Left cardiac atrium (tissue), 4 donors: ENCODE results near the gene ITGAV. TPM values are rescaled to one million over a fixed set of nuclear protein-coding genes. Genes with fewer than 3 reads are reported as not detected.

Experiments used
- ATAC-seq, 2 donors: fragments of 200-7000 bp; cut with Tn5 transposase; one replicate each; pipeline ENCODE4 v1.9.1; 2020; ENCODE audit warnings: mild to moderate bottlenecking in 2 of 2, moderate library complexity in 2 of 2
- DNase-seq: peaks from one replicate; pipeline ENCODE4 v3.0.0-alpha.2; 2020
- intact Hi-C, 2 donors: fragments of 100-400 bp; cut with DNase I; formaldehyde crosslinking; loops; one replicate each; pipeline versions ENCODE4 v1.14.1 to v1.15.1; 2022 to 2023
- total RNA-seq, 2 donors: library from RNA; stranded (reverse); fragmentation: NEBNext Ultra II Directional; extraction: Animal tissue kit (Norgen Biotek cat#: 25700); gene quantifications; one replicate each; pipeline ENCODE4 v1.2.1, GENCODE V29; 2021
- donor health status: DM: no; HTN: yes; CAD: no.
- donor health status: DM: no; HTN: yes; CAD: no; lungs with severe emphysema.
- donor health status: DM: yes; HTN: yes; CAD: no.
- donor health status: Dilated cardiomyopathy.

Gene ITGAV
- total RNA-seq, 2 donors from 2014 or later, result 83.3 to 140 TPM

DNA sequence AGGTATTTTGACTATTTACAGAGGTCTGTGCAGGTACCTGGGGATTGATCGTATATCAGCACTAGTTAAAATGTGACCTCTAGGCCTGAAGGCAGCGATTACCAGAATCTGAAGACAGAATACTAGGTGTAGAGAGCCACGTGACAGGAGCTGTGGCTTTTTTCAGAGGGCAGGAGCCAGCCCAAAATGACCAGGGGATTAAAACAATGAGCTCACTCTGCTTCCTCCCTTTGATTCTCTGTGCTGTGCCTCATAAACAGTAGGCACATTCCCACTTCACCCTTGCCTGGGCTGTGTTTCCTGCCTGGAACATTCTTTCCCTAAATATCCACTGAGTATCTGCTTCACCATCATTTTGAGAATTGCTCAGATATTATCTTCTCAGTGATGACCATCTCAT, 15.2 kb downstream of the ITGAV start:
- peak; percentile 41 to 70 for ATAC-seq
- no peak for DNase-seq
- intact Hi-C loops, result no loop called here

DNA sequence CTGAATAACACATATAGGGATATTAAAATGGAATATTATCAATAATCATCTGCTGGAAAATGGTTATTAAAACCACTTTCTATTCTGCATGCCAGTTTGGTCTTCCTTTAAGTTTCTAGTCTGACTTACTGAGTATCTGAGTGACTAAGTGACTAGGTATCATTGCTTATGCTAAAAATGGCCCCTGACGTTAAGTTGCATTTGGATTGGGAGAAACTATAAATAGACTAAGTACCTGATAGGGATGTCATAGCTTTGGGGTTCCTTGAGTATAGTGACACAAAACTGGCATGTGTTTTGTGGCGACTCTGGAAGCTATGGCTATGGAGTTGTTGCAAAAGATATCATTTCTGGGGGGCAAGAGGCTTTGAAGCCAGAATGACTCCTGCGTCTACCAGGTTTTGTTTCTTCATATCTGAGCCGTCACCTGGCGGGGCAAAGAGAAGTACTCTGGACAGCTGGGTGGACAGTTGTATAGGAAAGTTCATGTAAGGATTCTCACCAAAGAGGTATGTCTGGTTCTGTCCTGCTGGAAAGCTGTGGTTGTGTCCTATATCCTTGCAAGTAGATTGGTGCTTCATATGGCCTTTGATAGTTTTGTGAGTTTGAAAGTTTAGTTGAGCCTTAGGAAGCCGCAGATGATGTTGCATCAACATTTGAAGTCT, 17.9 kb downstream of the ITGAV start:
- DNase-seq (no peak), ATAC-seq (peak; percentile 38 to 75)
- intact Hi-C loops, result no loop called here

DNA sequence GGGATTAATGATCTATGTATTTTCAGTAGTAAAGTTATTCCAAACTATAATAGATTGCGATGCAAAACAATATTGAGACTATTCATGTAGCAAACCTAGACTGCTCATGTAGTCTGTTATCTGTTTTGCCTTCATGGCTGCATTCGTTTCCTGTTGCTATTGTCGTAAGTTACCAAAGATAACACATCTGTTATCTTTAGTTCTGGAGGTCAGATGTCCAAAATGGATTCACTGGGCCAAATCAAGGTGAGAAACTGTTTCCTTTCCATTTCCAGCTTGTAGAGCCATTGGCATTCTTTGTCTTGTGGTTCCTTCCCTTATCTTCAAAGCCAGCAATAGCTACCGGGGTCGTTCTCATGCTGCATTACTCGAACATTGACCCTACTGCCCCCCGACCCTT, 20.9 kb downstream of the ITGAV start:
- DNase-seq (no peak), ATAC-seq (no peak)
- intact Hi-C loops, result no loop called here

DNA sequence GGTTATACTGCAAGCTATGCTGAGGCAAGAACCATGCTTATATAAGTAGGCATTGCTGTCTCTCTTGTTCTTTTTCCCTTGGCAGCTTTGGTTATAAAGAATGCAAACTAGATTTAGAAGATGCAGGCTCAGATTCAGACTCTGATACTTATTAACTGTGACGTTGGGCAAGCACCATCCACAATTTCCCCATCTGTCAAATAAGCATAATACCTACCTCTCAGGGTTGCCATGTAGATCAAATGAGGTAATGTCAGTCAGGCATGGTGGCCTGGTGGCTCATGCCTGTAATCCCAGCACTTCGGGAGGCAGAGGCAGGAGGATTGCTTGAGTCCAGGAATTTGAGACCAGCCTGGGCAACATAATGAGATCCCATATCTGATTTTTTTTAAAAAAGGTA, 21.7 kb downstream of the ITGAV start:
- ATAC-seq (no peak), DNase-seq (no peak)
- intact Hi-C loops, result no loop called here

GRCh38 chr2:186612026-186612425, 22.2 kb downstream of the ITGAV start:
- intact Hi-C loops, result no loop called here
- ATAC-seq (no peak), DNase-seq (no peak)

- DNase-seq (no peak), ATAC-seq (no peak)
- intact Hi-C loops, result no loop called here
Measured at GRCh38 chr2:186612555-186613440, 22.9 kb downstream of the ITGAV start.

- DNase-seq (no peak), ATAC-seq (no peak)
- intact Hi-C loops, result no loop called here
Measured at GRCh38 chr2:186614373-186614772, 24.5 kb downstream of the ITGAV start.

DNA sequence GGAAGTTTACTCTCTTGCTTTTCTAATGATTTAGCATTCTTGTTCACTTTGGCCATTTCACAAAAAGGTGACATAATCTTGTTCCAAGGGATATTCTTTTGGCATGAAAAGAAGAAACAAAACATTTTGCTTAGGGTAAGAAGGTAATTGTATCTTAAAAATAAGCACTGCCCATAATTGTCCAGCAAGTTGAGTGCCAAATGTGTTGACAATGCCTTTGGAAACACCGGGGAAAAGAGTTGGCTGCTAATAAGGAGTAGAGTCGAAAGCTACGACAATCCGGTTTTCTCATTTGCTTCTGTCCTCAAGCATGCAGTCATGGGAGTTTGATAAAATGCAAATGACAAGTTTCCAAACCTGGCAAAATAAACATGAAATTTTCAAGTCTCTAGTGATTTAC, 27.3 kb downstream of the ITGAV start:
- DNase-seq (no peak), ATAC-seq (peak in 1 of 2 donors; percentile 34)
- intact Hi-C loops, result no loop called here

- intact Hi-C loops, result no loop called here
- no peak for DNase-seq
- ATAC-seq, result no peak
Measured at GRCh38 chr2:186617771-186618170, 27.9 kb downstream of the ITGAV start.

GRCh38 chr2:186618696-186619095, 28.8 kb downstream of the ITGAV start:
- intact Hi-C loops, result no loop called here
- no peak for DNase-seq
- ATAC-seq, result no peak

GRCh38 chr2:186623084-186623483, 33.2 kb downstream of the ITGAV start:
- DNase-seq (no peak), ATAC-seq (no peak)
- intact Hi-C loops, result no loop called here

DNA sequence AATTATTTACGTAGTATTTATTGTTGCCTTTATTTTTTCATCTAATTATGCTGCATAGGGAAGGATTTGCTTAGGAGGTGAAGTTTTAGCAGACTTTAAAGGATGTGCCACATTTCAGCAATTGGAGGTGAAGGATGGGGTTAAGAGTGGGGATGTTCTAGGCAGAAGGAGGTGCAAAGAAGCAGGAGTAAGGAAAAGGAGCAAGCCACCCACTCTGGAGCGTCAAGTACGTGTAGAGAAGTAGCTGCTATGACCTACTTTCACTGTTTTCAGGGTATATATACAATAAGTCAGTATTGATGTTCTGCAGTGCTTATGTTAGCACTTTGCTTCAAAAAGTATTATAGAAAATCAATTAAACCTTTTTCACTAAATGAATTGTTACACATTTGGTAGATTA, 34.4 kb downstream of the ITGAV start:
- intact Hi-C loops, result no loop called here
- no peak for DNase-seq
- ATAC-seq, result no peak

- ATAC-seq (no peak), DNase-seq (no peak)
- intact Hi-C loops, result no loop called here
Measured at GRCh38 chr2:186629250-186629996, 39.6 kb downstream of the ITGAV start.

- DNase-seq (no peak), ATAC-seq (no peak)
- intact Hi-C loops, result no loop called here
Measured at GRCh38 chr2:186632417-186632816, 42.6 kb downstream of the ITGAV start.

DNA sequence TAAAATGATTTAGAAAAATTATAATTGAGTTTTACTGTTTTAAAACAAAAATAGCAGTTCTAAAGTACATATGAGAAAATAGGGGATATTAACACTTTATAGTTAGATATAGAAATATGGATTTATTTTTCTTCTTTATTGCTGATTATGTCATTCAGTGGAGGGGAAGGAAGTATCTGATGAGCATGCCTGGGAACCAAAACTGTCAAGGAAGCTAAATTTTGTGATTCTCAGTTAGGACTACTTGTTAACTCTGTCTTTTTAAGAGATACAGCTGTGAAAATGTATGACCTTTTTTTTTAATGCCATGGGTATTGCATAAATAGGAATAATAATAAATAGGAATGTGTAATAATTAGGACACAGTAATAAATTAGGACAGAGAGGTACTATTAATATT, 44.8 kb downstream of the ITGAV start:
- no peak for DNase-seq
- intact Hi-C loops, result no loop called here
- ATAC-seq, result no peak

GRCh38 chr2:186636800-186637496, 47.1 kb downstream of the ITGAV start:
- DNase-seq (no peak), ATAC-seq (no peak)
- intact Hi-C loops, result no loop called here

GRCh38 chr2:186637497-186637800, 47.6 kb downstream of the ITGAV start:
- DNase-seq (no peak), ATAC-seq (peak in 1 of 2 donors; percentile 20)
- intact Hi-C loops, result no loop called here

- no peak for ATAC-seq
- intact Hi-C loops, result loop anchor here in 1 of 2 donors (5.0 kb wide), 1 partner anchor 138 kb away; no protein-coding TSS in a partner anchor
- DNase-seq, result no peak
Measured at GRCh38 chr2:186639939-186640338, 50.1 kb downstream of the ITGAV start.

DNA sequence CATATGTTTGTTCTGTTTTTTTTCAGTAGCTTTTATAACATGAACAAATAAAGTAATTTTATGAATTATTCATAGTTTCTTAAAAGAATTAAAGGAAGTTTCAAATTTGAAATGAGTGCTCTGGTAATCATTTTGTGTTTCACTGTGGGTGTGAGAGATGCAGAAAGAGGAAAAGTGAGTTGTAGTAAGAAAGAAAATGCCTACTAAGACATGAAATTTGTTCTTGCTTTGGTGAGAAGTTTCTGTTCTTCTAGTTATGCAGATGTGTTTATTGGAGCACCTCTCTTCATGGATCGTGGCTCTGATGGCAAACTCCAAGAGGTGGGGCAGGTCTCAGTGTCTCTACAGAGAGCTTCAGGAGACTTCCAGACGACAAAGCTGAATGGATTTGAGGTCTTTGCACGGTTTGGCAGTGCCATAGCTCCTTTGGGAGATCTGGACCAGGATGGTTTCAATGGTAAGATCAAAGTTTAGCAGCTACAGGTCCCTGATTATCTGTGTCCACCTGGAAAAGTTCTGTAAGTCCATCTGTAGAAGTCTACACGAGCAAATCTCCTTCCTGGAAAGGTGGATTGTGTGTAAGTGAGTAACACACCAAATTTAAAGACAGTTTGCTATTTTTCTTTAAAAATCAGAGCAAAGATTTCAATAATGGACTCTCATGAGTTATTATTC, 51.4 kb downstream of the ITGAV start:
- ATAC-seq, result no peak
- intact Hi-C loops, result loop anchor here (1.0 to 5.0 kb wide), 2 partner anchors 137 to 139 kb away; no protein-coding TSS in a partner anchor
- DNase-seq, result no peak
